Left ventricle myocardium superior (tissue), 1 donor: ENCODE data around the gene CDON. TPM values are rescaled to one million over a fixed set of nuclear protein-coding genes. Genes with fewer than 3 reads are reported as not detected.
"Not testable (repeated sequence)": the region's sequence is repeated elsewhere in the genome, so short reads cannot be mapped to it uniquely, and the experiment has no call there.

Source experiments
- ATAC-seq: fragments of 200-7000 bp; cut with Tn5 transposase; one replicate; pipeline ENCODE4 v1.9.1; 2020; ENCODE audit warnings: mild to moderate bottlenecking, moderate library complexity
- DNase-seq: peaks from one replicate; pipeline ENCODE4 v3.0.0-alpha.2; 2020
- intact Hi-C: fragments of 100-400 bp; cut with micrococcal nuclease; formaldehyde crosslinking; loops from one replicate; pipeline ENCODE4 v1.11.0; 2022
- total RNA-seq: library from RNA; stranded (reverse); fragmentation: NEBNext Ultra II Directional; extraction: Animal tissue kit (Norgen Biotek cat#: 25700); gene quantifications from one replicate; pipeline ENCODE4 v1.2.1, GENCODE V29; 2021
- donor health status: DM: no; HTN: yes; CAD: no; lungs with severe emphysema.

The CDON gene
- total RNA-seq, 1 donor from 2014 or later: 15.9 TPM

GRCh38 chr11:125921042-125921441, 141.6 kb downstream of the CDON start:
- intact Hi-C loops: no loop called here
- ATAC-seq (no peak), DNase-seq (no peak)

GRCh38 chr11:125918140-125918840, 144.4 kb downstream of the CDON start:
- DNase-seq (no peak), ATAC-seq (no peak)
- intact Hi-C loops: no loop called here

- no peak for ATAC-seq
- no peak for DNase-seq
Measured at GRCh38 chr11:125916683-125917347, 145.9 kb downstream of the CDON start.

GRCh38 chr11:125914601-125915000, 148.1 kb downstream of the CDON start:
- ATAC-seq, intact Hi-C loops, DNase-seq: not testable (repeated sequence)

More at GRCh38 chr11:125916683-125917347, 145.9 kb downstream of the CDON start:
- intact Hi-C loops: no loop called here

GRCh38 chr11:125910226-125910849, 152.3 kb downstream of the CDON start:
- intact Hi-C loops: no loop called here
- ATAC-seq: no peak
- no peak for DNase-seq

Other genes with a start within 250 kb of the CDON start
- not detected for gene PATE4, start 229.6 kb downstream of the CDON start, total RNA-seq
- gene HYLS1, start 175.2 kb downstream of the CDON start, total RNA-seq: 5.2 TPM
- 7.1 TPM for gene PUS3, start 159.7 kb downstream of the CDON start, total RNA-seq
- not detected for gene DDX25, start 158.4 kb downstream of the CDON start, total RNA-seq
- gene VSIG10L2, start 116.8 kb downstream of the CDON start, total RNA-seq: not detected
- gene RPUSD4, start 148.8 kb upstream of the CDON start, total RNA-seq: 40.0 TPM
- 25.1 TPM for gene FAM118B, start 148.9 kb upstream of the CDON start, total RNA-seq
- 68.6 TPM for gene SRPRA, start 206.0 kb upstream of the CDON start, total RNA-seq
- gene FOXRED1, start 206.3 kb upstream of the CDON start, total RNA-seq: 29.1 TPM
- gene TIRAP, start 220.2 kb upstream of the CDON start, total RNA-seq: 7.8 TPM
- gene DCPS, start 241.2 kb upstream of the CDON start, total RNA-seq: 11.1 TPM